ENCODE results near the gene GPR3. TPM values are rescaled to one million over a fixed set of nuclear protein-coding genes. Genes with fewer than 3 reads are reported as not detected.
A peak's percentile ranks its signal among the peaks of the same experiment; 100 is the strongest.

Gene GPR3
- total RNA-seq, 1 donor from 2014 or later: 0.86 TPM

- peak overlapping the region; percentile 16 for H2AFZ ChIP-seq (ENCODE audit: low read depth, low read length)
- no peaks in the 10 kb centered on the region for H3K9me3 Mint-ChIP-seq (ENCODE audit: unreplicated experiment)
- peaks cover 33% of the 10 kb centered on the region for H3K27me3 Mint-ChIP-seq (ENCODE audit: low read depth, unreplicated experiment)
- no peak overlapping the region for H3K9ac ChIP-seq (ENCODE audit: low read length)
- H3K36me3 Mint-ChIP-seq (ENCODE audit: low read depth, unreplicated experiment): peaks cover 31% of the 10 kb centered on the region
- FAIRE-seq (no peak), DNase-seq (ENCODE audit: low read depth) (no peak)
- H3K4me1 Mint-ChIP-seq (ENCODE audit: low read depth, unreplicated experiment): no peaks in the 10 kb centered on the region
- no peak overlapping the region for H3K4me3 ChIP-seq (ENCODE audit: insufficient read depth, low read depth, low read length)
- H3K4me3 Mint-ChIP-seq (ENCODE audit: unreplicated experiment): no peak overlapping the region
- H3K27ac Mint-ChIP-seq (ENCODE audit: unreplicated experiment): no peak overlapping the region
- no peak overlapping the region for H3K27ac ChIP-seq (ENCODE audit: low read depth, low read length)
- H3K4me2 ChIP-seq (ENCODE audit: low read length): peak overlapping the region; percentile 67
- H3K4me1 ChIP-seq (ENCODE audit: insufficient read depth, low read length): no peaks in the 10 kb centered on the region
- no peaks in the 10 kb centered on the region for H4K20me1 ChIP-seq (ENCODE audit: insufficient read depth, low read length)
- H3K27me3 ChIP-seq (ENCODE audit: insufficient read depth, low read length): no peaks in the 10 kb centered on the region
- no peaks in the 10 kb centered on the region for H3K79me2 ChIP-seq (ENCODE audit: insufficient read depth, low read length)
- TF ChIP-seq EZH2 (IDR thresholded peaks at IDR 0.05; ENCODE audit: insufficient read depth, low read length) (no peak), CTCF (IDR thresholded peaks at IDR 0.05; ENCODE audit: insufficient read depth, low read depth, low read length) (peak; percentile 72)
- no peaks in the 10 kb centered on the region for H3K9me3 ChIP-seq (ENCODE audit: insufficient read depth, low read depth, low read length)
- peaks cover 3% of the 10 kb centered on the region for H3K36me3 ChIP-seq (ENCODE audit: insufficient read depth, low read length)
Measured at GRCh38 chr1:27357281-27358037, 35.0 kb upstream of the GPR3 start.

- Histone ChIP-seq H3K79me2 (ENCODE audit: insufficient read depth, low read length) (no peaks in the 10 kb centered on the region), H2AFZ (ENCODE audit: low read depth, low read length) (no peak overlapping the region), H4K20me1 (ENCODE audit: insufficient read depth, low read length) (no peaks in the 10 kb centered on the region), H3K9ac (ENCODE audit: low read length) (no peak overlapping the region), H3K36me3 (ENCODE audit: insufficient read depth, low read length) (peaks cover 3% of the 10 kb centered on the region), H3K4me2 (ENCODE audit: low read length) (no peak overlapping the region), H3K4me3 (ENCODE audit: insufficient read depth, low read depth, low read length) (no peak overlapping the region), H3K4me1 (ENCODE audit: insufficient read depth, low read length) (no peaks in the 10 kb centered on the region), H3K27ac (ENCODE audit: low read depth, low read length) (no peak overlapping the region), H3K9me3 (ENCODE audit: insufficient read depth, low read depth, low read length) (no peaks in the 10 kb centered on the region), H3K27me3 (ENCODE audit: insufficient read depth, low read length) (no peaks in the 10 kb centered on the region)
- Mint-ChIP-seq H3K4me1 (ENCODE audit: low read depth, unreplicated experiment) (no peaks in the 10 kb centered on the region), H3K27ac (ENCODE audit: unreplicated experiment) (no peak overlapping the region), H3K36me3 (ENCODE audit: low read depth, unreplicated experiment) (peaks cover 32% of the 10 kb centered on the region), H3K4me3 (ENCODE audit: unreplicated experiment) (no peak overlapping the region), H3K9me3 (ENCODE audit: unreplicated experiment) (no peaks in the 10 kb centered on the region), H3K27me3 (ENCODE audit: low read depth, unreplicated experiment) (peaks cover 33% of the 10 kb centered on the region)
- DNase-seq (ENCODE audit: low read depth): no peak
- TF ChIP-seq EZH2 (IDR thresholded peaks at IDR 0.05; ENCODE audit: insufficient read depth, low read length) (no peak), CTCF (IDR thresholded peaks at IDR 0.05; ENCODE audit: insufficient read depth, low read depth, low read length) (no peak)
- no peak for FAIRE-seq
Measured at GRCh38 chr1:27358038-27358927, 34.1 kb upstream of the GPR3 start.
